ENCODE results near the gene SP1. TPM values are rescaled to one million over a fixed set of nuclear protein-coding genes. Genes with fewer than 3 reads are reported as not detected.

Gene SP1
- total and polyA plus RNA-seq, 9 of the 15 experiments (the other 6 are each of a cell fraction or from before 2014, with no cell fraction given) = 8.0 to 65.5 (median 41.6) TPM

- TF ChIP-seq HMG20A (CRISPR knock-in tag; conservative IDR thresholded peaks at IDR 0.05) = no peak
- TF ChIP-seq PTTG1 (tag; IDR thresholded peaks at IDR 0.05; ENCODE audit: low read depth) = no peak
- peak; percentile 38; the same call in 1 of the 2 replicates for TF ChIP-seq POLR2H (tag; IDR thresholded peaks at IDR 0.05; ENCODE audit: low read depth)
- peak; percentile 97 for TF ChIP-seq PRMT5 (CRISPR knock-in tag; IDR thresholded peaks at IDR 0.05)
- no peak for TF ChIP-seq TCF7 (IDR thresholded peaks at IDR 0.05; ENCODE audit: borderline replicate concordance)
- no peak for TF ChIP-seq SMARCA5 (IDR thresholded peaks at IDR 0.05)
- no peak for TF ChIP-seq THRB (CRISPR knock-in tag; conservative IDR thresholded peaks at IDR 0.05)
- no peak for TF ChIP-seq ZNF507 (tag; conservative IDR thresholded peaks at IDR 0.05)
- peak; percentile 74 for TF ChIP-seq POLR2A (conservative IDR thresholded peaks at IDR 0.05)
- TF ChIP-seq PBX2 (CRISPR knock-in tag; IDR thresholded peaks at IDR 0.05; ENCODE audit: low read depth) = peak; percentile 15; the same call in 1 of the 2 replicates
- no peak for TF ChIP-seq PBX2 (tag; conservative IDR thresholded peaks at IDR 0.05; ENCODE audit: low read depth)
- TF ChIP-seq PHF8 (IDR thresholded peaks at IDR 0.05; ENCODE audit: borderline replicate concordance, low read length) = peak; percentile 99
- TF ChIP-seq SRSF9 (IDR thresholded peaks at IDR 0.05; ENCODE audit: borderline replicate concordance, low read depth, low read length) = no peak
- TF ChIP-seq MIER1 (IDR thresholded peaks at IDR 0.05; ENCODE audit: low read depth) = no peak
- no peak for TF ChIP-seq ZBTB26 (CRISPR knock-in tag; IDR thresholded peaks at IDR 0.05)
- no peak for TF ChIP-seq SP2 (IDR thresholded peaks at IDR 0.05; ENCODE audit: extremely low read depth, low read depth, low read length, poor library complexity, severe bottlenecking)
- peak in 1 of 2 experiments; percentile 61; a peak in 1 of 4 replicates for TF ChIP-seq SRF (CRISPR knock-in tag; IDR thresholded peaks at IDR 0.05)
- peak; percentile 11 for TF ChIP-seq POLR2B (IDR thresholded peaks at IDR 0.05; ENCODE audit: low read depth, partially characterized antibody)
- TF ChIP-seq ZNF311 (CRISPR knock-in tag; IDR thresholded peaks at IDR 0.05) = no peak
- no peak for TF ChIP-seq PYGO2 (tag; IDR thresholded peaks at IDR 0.05)
- TF ChIP-seq STAT5A (IDR thresholded peaks at IDR 0.05; ENCODE audit: borderline replicate concordance, low read length) = no peak
- TF ChIP-seq DIDO1 (tag; IDR thresholded peaks at IDR 0.05; ENCODE audit: low read depth) = no peak
- TF ChIP-seq TARDBP (IDR thresholded peaks at IDR 0.05) = no peak
- TF ChIP-seq ASH1L (IDR thresholded peaks at IDR 0.05; ENCODE audit: borderline replicate concordance, low read depth, partially characterized antibody) = no peak
- peak; percentile 59; the same call in 1 of the 2 replicates for TF ChIP-seq NBN (IDR thresholded peaks at IDR 0.05; ENCODE audit: low read depth)
These were observed 72.4 kb downstream of the SP1 start (continued) for GRCh38 chr12:53452159-53453077.
